ENCODE data around the gene REEP2. TPM values are rescaled to one million over a fixed set of nuclear protein-coding genes. Genes with fewer than 3 reads are reported as not detected.

Gene REEP2
- total RNA-seq, 1 donor from 2014 or later, result 59.2 TPM

DNA sequence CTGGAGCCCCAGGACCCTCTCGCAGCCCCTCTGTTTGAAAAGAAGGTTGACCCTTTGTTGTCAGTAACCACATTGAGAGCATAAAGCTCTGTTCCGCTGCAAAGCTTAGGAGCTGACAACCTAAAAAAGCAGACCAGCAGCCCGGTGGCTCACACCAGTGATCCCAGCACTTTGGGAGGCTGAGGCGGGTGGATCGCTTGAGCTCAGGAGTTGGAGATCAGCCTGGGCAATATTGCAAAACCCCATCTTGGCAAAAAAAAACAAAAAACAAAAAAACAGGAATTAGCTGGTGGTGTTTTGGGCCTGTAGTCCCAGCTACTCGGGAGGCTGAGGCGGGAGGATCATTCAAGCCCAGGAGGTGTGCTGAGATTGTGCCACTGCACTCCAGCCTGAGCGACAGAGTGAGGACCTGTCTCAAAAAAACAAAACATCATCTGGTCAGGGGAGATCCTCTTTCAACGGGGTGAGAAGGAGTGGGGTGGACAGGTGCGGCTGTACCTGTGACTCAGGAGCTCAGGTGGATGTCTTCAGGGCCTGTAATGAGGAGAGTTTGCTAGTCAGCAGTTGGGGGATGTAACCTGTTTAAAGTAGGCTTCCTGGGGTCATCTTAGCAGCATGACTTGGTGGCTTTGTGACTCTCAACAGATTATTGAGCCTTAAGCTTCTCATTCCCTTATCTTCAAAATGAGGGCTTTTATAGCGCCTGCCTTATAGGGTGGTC is 694 bp upstream of the REEP2 start:
- TF ChIP-seq, protein P1, sequence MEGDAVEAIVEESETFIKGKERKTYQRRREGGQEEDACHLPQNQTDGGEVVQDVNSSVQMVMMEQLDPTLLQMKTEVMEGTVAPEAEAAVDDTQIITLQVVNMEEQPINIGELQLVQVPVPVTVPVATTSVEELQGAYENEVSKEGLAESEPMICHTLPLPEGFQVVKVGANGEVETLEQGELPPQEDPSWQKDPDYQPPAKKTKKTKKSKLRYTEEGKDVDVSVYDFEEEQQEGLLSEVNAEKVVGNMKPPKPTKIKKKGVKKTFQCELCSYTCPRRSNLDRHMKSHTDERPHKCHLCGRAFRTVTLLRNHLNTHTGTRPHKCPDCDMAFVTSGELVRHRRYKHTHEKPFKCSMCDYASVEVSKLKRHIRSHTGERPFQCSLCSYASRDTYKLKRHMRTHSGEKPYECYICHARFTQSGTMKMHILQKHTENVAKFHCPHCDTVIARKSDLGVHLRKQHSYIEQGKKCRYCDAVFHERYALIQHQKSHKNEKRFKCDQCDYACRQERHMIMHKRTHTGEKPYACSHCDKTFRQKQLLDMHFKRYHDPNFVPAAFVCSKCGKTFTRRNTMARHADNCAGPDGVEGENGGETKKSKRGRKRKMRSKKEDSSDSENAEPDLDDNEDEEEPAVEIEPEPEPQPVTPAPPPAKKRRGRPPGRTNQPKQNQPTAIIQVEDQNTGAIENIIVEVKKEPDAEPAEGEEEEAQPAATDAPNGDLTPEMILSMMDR (conservative IDR thresholded peaks at IDR 0.05), result no peak
- H3K4me1 Mint-ChIP-seq, result peaks cover 32% of the 10 kb centered on the region
- no peaks in the 10 kb centered on the region for H3K9me3 Mint-ChIP-seq
- H3K36me3 Mint-ChIP-seq (ENCODE audit: low read depth), result peaks cover 3% of the 10 kb centered on the region
- H3K27me3 Mint-ChIP-seq (ENCODE audit: low read depth), result no peaks in the 10 kb centered on the region
- H3K27ac Mint-ChIP-seq (ENCODE audit: unreplicated experiment), result peak overlapping the region; percentile 96
- peak overlapping the region; percentile 93 for H3K4me3 Mint-ChIP-seq
- DNase-seq (ENCODE audit: low read depth, low spot score), result no peak

DNA sequence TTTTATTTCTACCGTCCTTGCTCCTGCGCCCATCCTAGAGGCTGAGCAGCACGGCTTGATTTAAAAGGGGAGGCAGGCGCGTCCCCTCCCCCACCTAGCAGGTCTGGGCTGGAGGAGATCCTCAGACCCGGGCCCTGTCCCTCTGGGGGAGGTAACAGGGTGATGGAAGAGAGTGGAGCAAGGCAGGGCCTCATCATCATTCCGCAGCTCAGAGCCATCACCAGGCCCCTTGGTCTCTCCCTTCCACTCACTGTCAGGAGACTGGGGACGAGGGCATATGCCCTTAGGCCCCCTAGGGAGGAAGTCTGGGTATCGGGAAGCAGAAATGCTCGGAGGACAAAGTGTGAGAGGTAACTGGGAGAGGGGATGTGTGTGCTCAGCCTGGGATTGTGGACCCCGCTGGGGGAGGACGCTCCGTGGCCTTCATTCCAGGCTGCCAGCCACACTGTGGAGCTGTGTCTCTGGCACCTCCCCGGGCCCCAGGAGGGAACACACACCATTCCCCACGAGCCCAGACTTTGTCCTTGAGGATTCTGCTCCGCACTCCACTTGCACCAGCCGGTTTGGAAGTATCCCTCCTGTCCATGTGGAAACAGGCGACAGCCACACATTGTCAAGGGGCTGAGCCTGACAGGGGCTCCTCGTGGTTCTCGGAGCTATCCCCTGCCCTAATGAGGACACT is 761 bp downstream of the REEP2 start:
- peaks cover 32% of the 10 kb centered on the region for H3K4me1 Mint-ChIP-seq
- H3K27me3 Mint-ChIP-seq (ENCODE audit: low read depth), result no peaks in the 10 kb centered on the region
- peak; percentile 28 for DNase-seq (ENCODE audit: low read depth, low spot score)
- H3K36me3 Mint-ChIP-seq (ENCODE audit: low read depth), result peaks cover 3% of the 10 kb centered on the region
- peak overlapping the region; percentile 91 for H3K4me3 Mint-ChIP-seq
- TF ChIP-seq, protein P1 (conservative IDR thresholded peaks at IDR 0.05), result no peak
- no peaks in the 10 kb centered on the region for H3K9me3 Mint-ChIP-seq
- peak overlapping the region; percentile 93 for H3K27ac Mint-ChIP-seq (ENCODE audit: unreplicated experiment)

DNA sequence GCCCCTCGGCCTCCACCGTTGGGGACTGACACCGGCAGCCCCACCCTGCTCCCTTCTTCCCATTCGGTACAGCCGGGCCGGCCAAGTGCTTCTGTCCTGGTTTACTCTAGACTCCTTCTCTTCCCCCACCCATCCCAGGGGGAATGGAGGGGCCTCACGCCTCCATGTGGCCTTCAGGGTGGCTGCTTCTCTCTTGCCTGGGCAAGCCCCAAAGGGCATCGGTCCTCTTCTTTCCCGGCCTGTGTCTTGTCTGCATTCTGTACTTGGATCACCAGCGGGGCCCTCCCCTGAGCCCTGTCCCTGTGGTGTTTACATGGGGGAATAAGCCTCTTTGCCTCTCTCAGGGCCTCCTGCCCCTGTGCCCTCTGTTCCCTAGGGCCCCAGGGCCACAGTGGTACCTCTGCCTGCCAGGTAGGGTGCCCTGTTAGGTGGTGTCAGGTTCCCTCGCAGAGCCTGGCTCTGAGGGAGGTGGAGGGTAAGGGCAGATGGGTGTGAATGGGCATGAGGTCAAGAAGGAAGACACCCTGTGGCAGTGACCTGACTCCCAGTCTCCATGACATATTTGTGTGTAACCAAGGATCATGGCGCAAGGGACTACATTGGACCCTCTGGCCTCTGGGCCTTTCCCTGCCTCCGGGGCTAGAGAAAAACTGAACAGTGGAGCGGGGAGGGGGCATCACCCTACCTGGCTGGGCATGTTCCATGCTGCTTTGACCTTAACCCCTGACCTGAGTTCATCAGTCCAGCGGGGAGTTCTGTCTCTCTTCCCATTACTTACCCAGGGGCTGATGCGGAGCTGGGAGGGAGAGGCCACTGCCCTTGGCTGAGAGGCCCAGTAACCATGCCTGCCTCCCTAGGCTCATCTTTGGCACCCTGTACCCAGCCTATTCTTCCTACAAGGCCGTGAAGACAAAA is 1.6 kb downstream of the REEP2 start:
- DNase-seq (ENCODE audit: low read depth, low spot score), result no peak
- H3K36me3 Mint-ChIP-seq (ENCODE audit: low read depth), result peaks cover 3% of the 10 kb centered on the region
- H3K4me3 Mint-ChIP-seq, result peak overlapping the region; percentile 91
- peak overlapping the region; percentile 93 for H3K27ac Mint-ChIP-seq (ENCODE audit: unreplicated experiment)
- peaks cover 32% of the 10 kb centered on the region for H3K4me1 Mint-ChIP-seq
- TF ChIP-seq, protein P1 (conservative IDR thresholded peaks at IDR 0.05), result no peak
- no peaks in the 10 kb centered on the region for H3K27me3 Mint-ChIP-seq (ENCODE audit: low read depth)
- no peaks in the 10 kb centered on the region for H3K9me3 Mint-ChIP-seq

DNA sequence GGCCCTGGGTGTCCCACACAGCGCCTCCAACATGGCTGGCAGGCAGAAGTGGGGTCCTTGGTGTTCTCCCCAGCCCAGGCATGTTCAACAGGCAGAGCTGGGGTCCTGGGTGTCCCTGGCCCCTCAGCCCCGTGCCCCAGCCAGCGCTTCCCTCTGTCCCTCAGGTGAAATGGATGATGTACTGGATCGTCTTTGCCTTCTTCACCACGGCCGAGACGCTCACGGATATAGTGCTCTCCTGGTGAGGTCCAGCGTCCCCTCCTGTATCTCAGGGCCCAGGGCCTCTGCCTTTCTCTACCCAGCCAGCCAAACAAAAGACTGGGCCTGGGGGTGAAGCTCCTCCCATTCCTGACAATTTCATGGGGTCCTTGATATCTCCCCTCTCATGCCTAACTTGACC is 2.4 kb downstream of the REEP2 start:
- peak overlapping the region; percentile 78 for H3K4me3 Mint-ChIP-seq
- H3K36me3 Mint-ChIP-seq (ENCODE audit: low read depth), result no peaks in the 10 kb centered on the region
- H3K4me1 Mint-ChIP-seq, result peaks cover 32% of the 10 kb centered on the region
- H3K27me3 Mint-ChIP-seq (ENCODE audit: low read depth), result no peaks in the 10 kb centered on the region
- no peaks in the 10 kb centered on the region for H3K9me3 Mint-ChIP-seq
- H3K27ac Mint-ChIP-seq (ENCODE audit: unreplicated experiment), result no peak overlapping the region
- TF ChIP-seq, protein P1 (conservative IDR thresholded peaks at IDR 0.05), result no peak
- no peak for DNase-seq (ENCODE audit: low read depth, low spot score)

DNA sequence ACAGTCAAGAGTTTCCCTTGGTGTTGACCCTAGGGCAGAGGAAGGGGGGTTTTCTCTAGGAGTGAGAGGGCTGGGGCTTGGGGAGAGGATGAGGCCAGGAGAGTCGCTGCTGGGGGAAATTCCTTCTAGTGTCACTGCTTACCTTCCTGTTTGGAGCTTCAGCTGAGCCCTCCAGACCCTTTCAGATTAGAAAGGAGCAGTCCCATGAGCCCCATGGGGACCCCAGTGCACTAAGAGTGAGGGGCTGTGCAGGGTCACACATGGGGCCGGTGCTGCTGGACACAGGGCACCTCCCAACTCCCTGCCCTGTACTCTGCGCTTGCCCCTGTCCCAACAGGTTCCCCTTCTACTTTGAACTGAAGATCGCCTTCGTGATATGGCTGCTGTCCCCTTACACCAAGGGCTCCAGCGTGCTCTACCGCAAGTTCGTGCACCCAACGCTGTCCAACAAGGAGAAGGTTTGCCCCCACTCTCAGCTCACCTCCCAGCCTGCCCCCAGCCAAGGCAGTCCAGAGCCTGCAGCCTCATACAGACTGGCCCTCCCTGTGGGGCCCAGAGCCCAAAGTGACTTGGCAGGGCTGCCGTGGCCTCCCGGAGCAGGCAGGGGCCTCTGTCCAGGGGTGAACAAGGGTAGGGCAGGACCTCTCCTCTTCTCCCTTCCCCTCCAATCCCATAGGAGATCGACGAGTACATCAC is 5.4 kb downstream of the REEP2 start:
- Mint-ChIP-seq H3K4me3 (no peak overlapping the region), H3K36me3 (ENCODE audit: low read depth) (no peaks in the 10 kb centered on the region), H3K27ac (ENCODE audit: unreplicated experiment) (peak overlapping the region; percentile 84), H3K4me1 (peaks cover 29% of the 10 kb centered on the region), H3K27me3 (ENCODE audit: low read depth) (no peaks in the 10 kb centered on the region), H3K9me3 (no peaks in the 10 kb centered on the region)
- TF ChIP-seq, protein P1 (conservative IDR thresholded peaks at IDR 0.05), result no peak
- DNase-seq (ENCODE audit: low read depth, low spot score), result no peak
